GM18526 (cell line): ENCODE results near the gene HIGD1B.

Experiments used
- POLR2A ChIP-seq: IDR thresholded peaks from 3 replicates; pipeline ENCODE4 v1.6.1; 2011; ENCODE audit not compliant: insufficient read length; ENCODE audit errors: extremely low read depth

Gene HIGD1B

DNA sequence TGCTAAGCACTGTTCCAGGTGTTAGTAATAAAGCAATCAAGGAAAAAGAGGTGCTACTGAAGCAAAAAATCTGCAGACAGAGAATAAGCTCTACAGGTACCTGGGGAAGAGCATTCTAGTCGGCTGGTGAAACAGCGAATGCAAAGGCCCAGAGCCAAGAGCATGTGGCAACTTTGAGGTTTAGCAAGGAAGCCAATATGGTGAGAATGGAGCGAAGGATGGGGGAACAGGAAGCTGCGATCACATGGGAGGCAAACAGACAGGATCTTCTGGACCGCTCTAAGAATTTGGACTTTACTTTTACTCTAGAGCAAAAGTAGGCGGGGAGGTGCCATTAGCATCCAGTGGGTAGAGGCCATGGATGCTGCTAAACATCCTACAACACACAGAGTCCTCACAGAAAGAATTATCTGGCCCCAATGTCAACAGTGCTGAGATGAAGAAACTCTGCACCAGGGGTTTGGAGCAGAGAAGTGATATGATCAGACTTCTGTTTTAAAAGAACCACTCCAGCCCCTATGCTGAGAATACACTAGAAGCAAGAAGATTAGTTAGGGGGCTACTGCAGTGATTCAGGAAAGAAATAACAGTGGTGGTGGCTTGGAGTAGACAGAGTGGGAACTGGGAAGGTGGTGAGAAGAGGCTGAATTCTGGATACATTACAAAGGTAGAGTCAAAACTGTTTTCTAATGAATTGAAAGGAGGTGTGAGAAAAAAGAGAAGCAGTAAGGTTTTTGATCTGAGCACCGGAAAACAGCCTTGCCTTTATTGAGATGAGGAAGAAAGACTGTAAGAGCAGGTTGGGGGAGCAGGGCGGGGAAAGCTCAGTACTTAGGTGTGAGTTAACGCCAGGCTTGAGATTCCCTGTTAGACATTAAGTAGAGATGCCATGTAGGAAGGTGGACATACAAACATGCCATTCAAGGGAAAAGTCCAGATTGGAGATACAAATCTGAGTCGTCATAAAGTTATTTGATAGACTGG, 40.6 kb downstream of the HIGD1B start:
- no peak for TF ChIP-seq POLR2A

DNA sequence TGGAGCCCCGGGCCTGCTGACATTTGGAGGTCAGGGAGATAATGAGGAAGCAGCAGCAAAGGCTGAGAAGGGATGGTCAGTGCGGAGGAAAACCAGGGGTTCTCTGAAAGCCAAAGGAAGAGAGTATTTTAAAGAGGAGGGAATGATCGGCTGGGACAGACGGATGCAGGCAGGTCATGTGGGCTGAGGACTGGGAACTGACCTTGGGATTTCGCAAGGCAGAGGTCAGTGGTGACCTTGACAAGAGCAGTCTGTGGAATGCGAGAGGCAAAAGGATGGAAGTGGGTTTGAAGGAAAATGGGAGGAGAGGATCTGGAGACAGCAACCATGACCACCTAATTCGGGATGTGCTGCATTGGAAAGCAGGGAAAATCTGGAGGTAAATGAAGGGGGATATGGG, 41.3 kb downstream of the HIGD1B start:
- TF ChIP-seq POLR2A: no peak

DNA sequence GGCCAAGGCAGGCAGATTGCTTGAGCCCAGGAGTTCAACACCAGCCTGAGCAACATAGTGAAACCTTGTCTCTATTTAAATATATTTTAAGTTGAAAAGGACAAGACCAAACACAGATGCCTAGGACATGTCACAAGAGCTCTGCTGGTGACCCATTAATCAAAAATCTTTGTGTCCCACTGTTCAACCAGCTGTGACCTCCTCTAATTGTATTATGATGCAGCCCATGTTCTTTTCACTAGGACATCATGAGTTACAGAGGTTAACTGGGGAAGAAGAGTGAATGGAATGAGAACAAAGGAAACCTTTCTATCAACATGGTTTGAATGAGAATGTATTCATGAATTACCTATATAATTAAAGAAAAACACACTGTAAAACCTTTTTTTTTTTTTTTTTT, 44.6 kb downstream of the HIGD1B start:
- TF ChIP-seq POLR2A: no peak

DNA sequence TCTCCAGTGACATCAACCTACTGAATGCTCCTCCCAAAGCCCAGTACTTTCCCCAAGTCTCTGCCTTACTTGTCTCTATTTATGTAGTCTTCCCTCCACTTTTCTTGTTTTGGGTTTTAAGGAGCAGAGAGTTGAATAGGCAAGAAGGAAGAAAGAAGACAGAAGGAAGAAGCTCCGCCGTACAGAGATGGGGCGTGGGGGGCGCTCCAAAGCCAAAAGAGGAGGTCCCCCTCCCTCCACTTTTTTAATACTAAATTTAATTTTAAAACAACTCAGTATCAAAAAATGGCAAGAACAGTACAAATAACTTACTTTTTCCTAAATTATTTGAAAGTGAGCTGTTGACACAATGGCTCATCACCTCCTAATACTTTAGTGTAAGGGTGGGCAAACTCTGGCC, 47.0 kb downstream of the HIGD1B start:
- TF ChIP-seq POLR2A: no peak

DNA sequence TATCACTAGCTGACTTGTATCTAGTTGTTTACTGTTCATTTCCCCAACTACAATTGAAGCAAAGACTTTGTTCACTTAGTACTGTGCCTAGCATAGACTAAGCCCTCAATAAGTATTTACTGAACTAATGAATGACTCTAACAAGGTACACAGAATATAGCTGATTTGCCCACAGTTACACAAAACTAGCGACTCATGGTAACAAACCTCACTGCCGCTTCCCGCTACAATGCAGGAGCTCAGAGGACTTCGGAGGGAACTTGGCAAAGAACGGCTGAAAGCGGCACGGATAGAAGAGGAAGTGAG, 51.0 kb downstream of the HIGD1B start:
- no peak for TF ChIP-seq POLR2A

DNA sequence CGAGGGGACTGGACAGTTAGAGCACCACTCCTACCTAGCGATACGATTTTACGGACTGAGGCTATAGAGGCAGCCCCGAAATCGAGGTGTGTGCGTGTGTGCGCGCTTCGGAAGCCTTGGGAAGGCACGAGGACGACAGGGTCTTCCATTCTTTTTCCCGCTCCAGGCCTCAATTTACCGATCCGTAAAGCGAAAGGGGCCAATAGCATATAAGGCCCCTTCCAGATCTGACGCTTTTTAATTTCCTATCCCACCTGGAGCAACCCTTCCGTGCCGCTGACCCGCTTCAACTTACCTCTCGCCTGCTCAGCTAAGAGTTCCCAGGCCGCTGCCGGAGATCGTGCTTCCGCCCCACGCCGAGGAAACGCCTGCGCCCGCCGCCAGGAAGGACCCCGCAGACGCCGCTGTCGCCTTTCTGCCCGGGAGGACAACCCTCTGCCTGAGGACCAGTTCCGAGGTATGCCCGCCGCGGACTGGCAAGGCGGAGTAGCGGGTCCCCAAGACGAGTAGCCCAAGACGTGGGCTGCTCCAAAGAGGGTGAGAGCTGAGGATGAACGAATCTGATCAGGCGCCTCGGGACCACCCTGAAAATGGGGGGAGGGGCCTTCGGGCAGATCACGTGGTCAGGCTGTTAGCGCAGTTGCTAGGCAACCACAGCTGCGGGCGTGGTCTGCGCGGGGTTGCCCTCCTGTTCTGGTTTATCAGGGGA, 51.5 kb downstream of the HIGD1B start, which contains the start of gene EFTUD2:
EFTUD2 (minus strand) TSS at position 372 of the 709 bp plus-strand sequence. CDS start 4,924 bp downstream, outside the sequence.
- peak; percentile 84 for TF ChIP-seq POLR2A
